Thyroid gland (tissue), 4 donors: Measurements from ENCODE around the gene CTR9. TPM values are rescaled to one million over a fixed set of nuclear protein-coding genes. Genes with fewer than 3 reads are reported as not detected.

Experiments
- DNase-seq, 2 donors: peaks; one replicate each; pipeline ENCODE4 v3.0.0-alpha.2; 2019
- H3K27ac ChIP-seq, 3 donors: fragments of 200-600 bp; sonication (generic); 1 replicate in 2 of 3; 2 replicates in 1 of 3; pipeline ENCODE4 v1.5.1; 2016 to 2019; ENCODE audit warnings: mild to moderate bottlenecking in 1 of 3, moderate library complexity in 1 of 3
- H3K27me3 ChIP-seq: fragments of 200-600 bp; sonication (generic); one replicate; pipeline ENCODE4 v1.5.1; 2019
- H3K36me3 ChIP-seq, 2 donors: fragments of 200-600 bp; sonication (generic); one replicate each; pipeline ENCODE4 v1.5.1; 2016 to 2019
- H3K4me1 ChIP-seq, 2 donors: fragments of 200-600 bp; sonication (generic); one replicate each; pipeline ENCODE4 v1.5.1; 2017 to 2019
- H3K4me3 ChIP-seq, 3 donors: fragments of 200-600 bp; sonication (generic); replicated peaks in 1 of 3; 1 replicate in 2 of 3; 2 replicates in 1 of 3; pipeline ENCODE4 v1.5.1; 2016; ENCODE audit warnings: mild to moderate bottlenecking in 1 of 3
- H3K9me3 ChIP-seq: fragments of 200-600 bp; sonication (generic); one replicate; pipeline ENCODE4 v1.5.1; 2017
- POLR2A ChIP-seq, 2 donors: fragments of 450-650 bp; IDR thresholded peaks; one replicate each; pipeline ENCODE4 v1.6.1; 2017; ENCODE audit warnings: antibody characterized with exemption in 2 of 2, mild to moderate bottlenecking in 2 of 2, moderate library complexity in 1 of 2
- WGBS, 2 donors: methylation state at CpG; one replicate each; pipeline ENCODE4 v1.1.5; 2017; 5-methylcytosine and 5-hydroxymethylcytosine counted together
- intact Hi-C: fragments of 100-400 bp; cut with DNase I; formaldehyde crosslinking; loops from one replicate; pipeline ENCODE4 v1.15.1; 2023
- total RNA-seq, 4 donors: library from RNA; depleted of rRNA; stranded (reverse); fragments of >200 nt; gene quantifications; one replicate each; pipeline ENCODE4 v1.2.3, GENCODE V29; 2016
- TF ChIP-seq, protein P1 (sequence below), 6 experiments: fragments of 200-600 bp in 3 of 6; fragments of 450-650 bp in 3 of 6; sonication (generic) in 3 of 6; IDR thresholded peaks; one replicate each; pipeline ENCODE4 v1.5.1; 2016 to 2019; ENCODE audit warnings: antibody characterized with exemption in 6 of 6, mild to moderate bottlenecking in 2 of 6, inconsistent platforms in 1 of 6, moderate library complexity in 1 of 6

Gene CTR9
- total RNA-seq, 4 donors from 2014 or later = 28.9 to 35.3 (median 31.7) TPM

DNA sequence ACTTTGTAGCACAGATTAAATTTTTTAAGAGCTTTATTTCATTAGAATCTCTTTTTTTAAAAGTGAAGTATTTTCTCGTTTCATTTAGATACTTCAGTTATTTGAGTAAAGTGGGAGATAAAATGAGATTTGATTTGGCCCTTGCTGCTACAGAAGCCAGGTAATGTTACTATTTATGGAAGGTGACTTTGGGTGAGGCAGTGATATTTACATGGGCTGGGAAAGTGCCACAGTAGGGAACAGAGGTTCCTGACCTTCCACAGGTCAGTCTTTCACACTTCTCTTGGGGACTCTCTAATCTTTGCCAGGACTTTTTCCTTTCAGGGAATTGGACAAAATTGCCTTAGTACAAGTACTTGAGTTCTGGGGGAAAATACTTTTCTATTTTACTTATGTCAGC, 20.4 kb downstream of the CTR9 start:
- H3K27ac ChIP-seq = no peak overlapping the region
- H3K27me3 ChIP-seq = no peaks in the 10 kb centered on the region
- intact Hi-C loops = no loop called here
- no peak overlapping the region for H3K4me3 ChIP-seq
- DNase-seq = no peak
- WGBS, 2 donors = 94 to 97% methylated on average over 1 of the region's 1 CpG
- no peaks in the 10 kb centered on the region for H3K4me1 ChIP-seq
- no peak for TF ChIP-seq POLR2A (IDR thresholded peaks at IDR 0.05)
- TF ChIP-seq, protein P1, sequence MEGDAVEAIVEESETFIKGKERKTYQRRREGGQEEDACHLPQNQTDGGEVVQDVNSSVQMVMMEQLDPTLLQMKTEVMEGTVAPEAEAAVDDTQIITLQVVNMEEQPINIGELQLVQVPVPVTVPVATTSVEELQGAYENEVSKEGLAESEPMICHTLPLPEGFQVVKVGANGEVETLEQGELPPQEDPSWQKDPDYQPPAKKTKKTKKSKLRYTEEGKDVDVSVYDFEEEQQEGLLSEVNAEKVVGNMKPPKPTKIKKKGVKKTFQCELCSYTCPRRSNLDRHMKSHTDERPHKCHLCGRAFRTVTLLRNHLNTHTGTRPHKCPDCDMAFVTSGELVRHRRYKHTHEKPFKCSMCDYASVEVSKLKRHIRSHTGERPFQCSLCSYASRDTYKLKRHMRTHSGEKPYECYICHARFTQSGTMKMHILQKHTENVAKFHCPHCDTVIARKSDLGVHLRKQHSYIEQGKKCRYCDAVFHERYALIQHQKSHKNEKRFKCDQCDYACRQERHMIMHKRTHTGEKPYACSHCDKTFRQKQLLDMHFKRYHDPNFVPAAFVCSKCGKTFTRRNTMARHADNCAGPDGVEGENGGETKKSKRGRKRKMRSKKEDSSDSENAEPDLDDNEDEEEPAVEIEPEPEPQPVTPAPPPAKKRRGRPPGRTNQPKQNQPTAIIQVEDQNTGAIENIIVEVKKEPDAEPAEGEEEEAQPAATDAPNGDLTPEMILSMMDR (IDR thresholded peaks at IDR 0.05) = no peak
- H3K36me3 ChIP-seq = peaks cover 52 to 55% of the 10 kb centered on the region in 2 donors
- no peaks in the 10 kb centered on the region for H3K9me3 ChIP-seq

DNA sequence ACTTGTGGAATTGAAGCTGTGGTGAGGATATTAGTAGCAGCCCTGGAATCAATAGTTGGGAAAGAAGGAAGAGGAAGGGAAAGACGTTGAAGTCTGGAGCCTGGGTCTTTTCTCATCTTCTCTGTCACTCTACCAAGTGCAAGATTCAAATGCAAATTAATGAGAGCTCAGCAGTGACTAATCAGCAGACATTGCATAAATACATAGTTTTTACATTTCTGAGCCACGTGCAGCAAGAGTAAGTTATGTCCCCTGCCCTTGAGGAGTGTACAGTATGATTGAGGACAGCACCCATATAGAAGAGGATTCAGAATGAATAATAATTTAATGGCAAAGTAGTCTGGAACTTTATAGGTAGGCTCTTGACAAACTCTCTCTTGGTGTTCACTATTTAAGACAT, 23.8 kb downstream of the CTR9 start:
- Histone ChIP-seq H3K9me3 (no peaks in the 10 kb centered on the region), H3K27ac (no peak overlapping the region), H3K27me3 (no peaks in the 10 kb centered on the region), H3K4me3 (no peak overlapping the region), H3K36me3 (peaks cover 53 to 59% of the 10 kb centered on the region in 2 donors), H3K4me1 (no peaks in the 10 kb centered on the region)
- WGBS, 2 donors = 93 to 94% methylated on average over 2 of the region's 2 CpGs
- DNase-seq = no peak
- intact Hi-C loops = no loop called here
- no peak for TF ChIP-seq POLR2A (IDR thresholded peaks at IDR 0.05)
- TF ChIP-seq, protein P1 (IDR thresholded peaks at IDR 0.05) = no peak

DNA sequence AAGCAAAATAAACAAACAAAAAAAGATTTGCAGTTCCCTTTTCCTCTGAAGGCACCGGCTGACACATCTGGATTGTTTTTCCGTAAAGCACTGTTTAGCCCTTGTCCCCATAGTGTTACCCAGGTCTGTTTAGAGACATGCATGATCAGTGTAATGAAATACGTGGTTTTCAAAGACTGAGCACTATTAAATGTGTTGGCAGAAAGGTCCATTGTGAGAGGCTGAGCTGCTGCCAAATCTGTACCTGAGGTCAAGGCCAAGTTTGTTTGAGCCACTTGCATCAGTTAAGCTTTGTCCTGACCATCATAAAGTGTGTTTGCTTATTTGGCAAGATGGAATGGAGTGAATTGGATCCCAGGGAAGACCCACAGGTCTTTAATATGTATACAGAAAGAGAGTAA, 26.3 kb downstream of the CTR9 start:
- Histone ChIP-seq H3K9me3 (no peaks in the 10 kb centered on the region), H3K4me3 (no peak overlapping the region), H3K36me3 (peaks cover 40 to 41% of the 10 kb centered on the region in 2 donors), H3K27ac (peak overlapping the region in 1 of 3 donors; percentile 68), H3K27me3 (no peaks in the 10 kb centered on the region), H3K4me1 (no peaks in the 10 kb centered on the region)
- DNase-seq = no peak
- 86 to 88% methylated on average over 3 of the region's 3 CpGs for WGBS, 2 donors
- TF ChIP-seq POLR2A (IDR thresholded peaks at IDR 0.05) = no peak
- TF ChIP-seq, protein P1 (IDR thresholded peaks at IDR 0.05) = no peak
- intact Hi-C loops = no loop called here

DNA sequence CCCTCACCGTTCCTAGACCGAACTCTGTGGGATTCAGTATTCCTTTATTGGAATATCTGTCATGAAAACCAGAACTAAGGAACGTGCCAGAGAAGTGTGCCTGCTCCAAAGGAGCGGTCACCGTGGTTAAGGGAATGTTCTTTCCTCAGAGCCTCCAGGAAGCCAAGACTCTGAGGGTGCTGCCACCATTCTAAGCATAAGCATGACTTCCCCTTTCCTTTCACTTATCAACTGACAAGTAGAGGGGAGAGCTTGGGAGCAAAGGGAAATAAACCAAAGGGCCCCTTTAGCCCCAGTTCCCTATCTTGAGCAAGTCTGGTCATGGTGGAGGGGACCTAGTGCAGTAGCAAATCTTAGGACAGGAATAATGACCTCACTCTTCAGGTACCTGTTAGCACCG, 26.8 kb downstream of the CTR9 start:
- Histone ChIP-seq H3K4me1 (no peaks in the 10 kb centered on the region), H3K27me3 (no peaks in the 10 kb centered on the region), H3K9me3 (no peaks in the 10 kb centered on the region), H3K36me3 (peaks cover 36 to 37% of the 10 kb centered on the region in 2 donors), H3K27ac (peak overlapping the region; percentile 18 to 68 (median 39)), H3K4me3 (no peak overlapping the region)
- intact Hi-C loops = no loop called here
- whole genome bisulfite sequencing, 2 donors = 77 to 82% methylated on average over 6 of the region's 6 CpGs
- DNase-seq = no peak
- no peak for TF ChIP-seq POLR2A (IDR thresholded peaks at IDR 0.05)
- TF ChIP-seq, protein P1 (IDR thresholded peaks at IDR 0.05) = no peak

DNA sequence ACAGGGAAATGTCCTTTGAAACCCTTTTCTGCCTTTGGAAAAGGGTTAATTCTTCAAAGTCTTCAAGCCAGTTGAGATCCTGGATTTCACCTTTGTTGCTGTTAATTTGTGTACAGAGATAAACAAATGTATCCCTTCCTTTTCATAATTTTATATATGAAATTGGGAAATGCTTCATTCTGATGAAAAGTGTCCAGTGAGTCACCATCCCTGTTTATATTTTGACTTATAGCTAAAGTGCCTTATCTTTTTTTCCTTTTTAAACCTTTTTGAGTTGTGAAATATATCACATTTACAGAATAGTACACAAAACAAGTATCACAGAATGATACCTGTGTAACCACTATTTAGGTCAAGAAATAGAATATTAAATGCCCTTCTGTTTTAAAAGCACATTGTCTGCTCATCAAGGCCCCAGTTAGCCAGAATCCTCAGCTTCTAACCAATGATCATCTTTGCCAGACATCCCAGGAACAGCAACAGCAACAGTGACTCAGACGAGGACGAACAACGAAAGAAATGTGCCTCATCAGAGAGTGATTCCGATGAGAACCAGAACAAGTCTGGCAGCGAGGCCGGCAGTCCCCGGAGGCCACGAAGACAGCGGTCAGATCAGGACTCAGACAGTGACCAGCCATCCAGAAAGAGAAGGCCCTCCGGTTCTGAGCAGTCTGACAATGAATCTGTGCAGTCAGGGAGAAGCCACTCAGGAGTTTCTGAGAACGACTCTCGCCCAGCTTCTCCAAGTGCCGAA, 27.3 kb downstream of the CTR9 start:
- 71 to 78% methylated on average over 13 of the region's 13 CpGs for WGBS, 2 donors
- Histone ChIP-seq H3K9me3 (no peaks in the 10 kb centered on the region), H3K27ac (peak overlapping the region; percentile 18 to 68 (median 39)), H3K36me3 (peaks cover 30 to 31% of the 10 kb centered on the region in 2 donors), H3K27me3 (no peaks in the 10 kb centered on the region), H3K4me3 (no peak overlapping the region), H3K4me1 (no peaks in the 10 kb centered on the region)
- TF ChIP-seq, protein P1 (IDR thresholded peaks at IDR 0.05) = no peak
- TF ChIP-seq POLR2A (IDR thresholded peaks at IDR 0.05) = no peak
- intact Hi-C loops = no loop called here
- DNase-seq = peak; percentile 6 to 14
